DMS114 treated with DMSO at 0.1 percent for 48 hours (cell line): Measurements from ENCODE around the gene CSF3.

Experiments used
- DNase-seq: peaks from one replicate; lab custom pipeline; 2025; ENCODE audit not compliant: unreplicated experiment; lab: John Stamatoyannopoulos, UW

Gene CSF3

DNA sequence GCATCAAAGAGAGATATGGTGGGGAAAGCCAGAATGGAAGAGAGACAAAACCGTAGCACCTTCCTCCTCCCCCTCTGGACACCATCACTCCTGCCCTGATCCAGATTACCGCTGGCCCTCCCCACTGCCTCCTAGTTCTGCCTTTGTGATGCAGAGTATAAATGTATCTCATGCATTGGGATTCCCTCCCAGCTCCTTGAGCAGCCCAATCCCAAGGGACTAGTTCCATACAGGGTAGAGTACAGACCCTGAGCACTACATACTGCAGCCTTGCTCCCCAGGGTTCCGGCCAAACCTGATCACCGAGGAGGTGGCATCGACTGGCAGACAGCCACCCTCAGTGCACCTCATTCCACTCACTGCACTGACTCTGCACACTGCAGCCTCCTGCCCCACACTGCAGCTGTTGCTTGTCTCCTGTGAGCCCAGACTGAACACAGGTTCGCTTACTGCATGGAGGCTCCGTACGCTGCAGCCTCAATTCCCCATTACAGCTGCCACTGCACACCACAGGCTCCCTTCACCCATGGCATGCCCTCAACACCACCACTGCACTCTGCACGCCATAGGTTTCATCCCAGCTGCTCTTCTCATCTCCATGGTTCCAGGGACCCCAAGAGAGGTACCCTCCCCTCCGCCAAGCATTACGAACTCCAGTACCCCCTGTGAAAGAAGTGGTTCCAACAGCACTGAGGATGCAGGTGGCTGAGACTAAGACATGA is 45.8 kb downstream of the CSF3 start:
- DNase-seq = no peak

DNA sequence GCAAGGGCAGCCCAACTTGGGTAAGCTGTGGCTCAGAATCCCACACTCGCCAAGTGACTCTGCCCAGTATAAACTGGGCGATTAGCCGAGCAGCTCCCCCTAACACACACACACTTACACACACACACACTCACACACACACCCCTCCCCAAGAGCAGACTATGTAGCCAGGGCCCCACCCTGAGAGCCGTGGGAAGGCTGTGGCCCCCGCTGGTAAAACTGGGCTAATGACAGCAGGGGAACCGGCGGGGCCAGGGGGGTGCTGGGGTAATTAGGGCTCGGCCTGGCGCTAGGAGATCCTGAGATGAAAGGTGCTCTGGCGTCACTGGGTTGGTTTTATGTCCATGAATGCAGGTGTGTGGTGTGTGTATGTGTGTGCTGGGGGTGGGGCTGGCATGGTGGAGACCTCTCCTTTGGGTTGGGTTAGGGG is 46.4 kb downstream of the CSF3 start:
- no peak for DNase-seq

DNA sequence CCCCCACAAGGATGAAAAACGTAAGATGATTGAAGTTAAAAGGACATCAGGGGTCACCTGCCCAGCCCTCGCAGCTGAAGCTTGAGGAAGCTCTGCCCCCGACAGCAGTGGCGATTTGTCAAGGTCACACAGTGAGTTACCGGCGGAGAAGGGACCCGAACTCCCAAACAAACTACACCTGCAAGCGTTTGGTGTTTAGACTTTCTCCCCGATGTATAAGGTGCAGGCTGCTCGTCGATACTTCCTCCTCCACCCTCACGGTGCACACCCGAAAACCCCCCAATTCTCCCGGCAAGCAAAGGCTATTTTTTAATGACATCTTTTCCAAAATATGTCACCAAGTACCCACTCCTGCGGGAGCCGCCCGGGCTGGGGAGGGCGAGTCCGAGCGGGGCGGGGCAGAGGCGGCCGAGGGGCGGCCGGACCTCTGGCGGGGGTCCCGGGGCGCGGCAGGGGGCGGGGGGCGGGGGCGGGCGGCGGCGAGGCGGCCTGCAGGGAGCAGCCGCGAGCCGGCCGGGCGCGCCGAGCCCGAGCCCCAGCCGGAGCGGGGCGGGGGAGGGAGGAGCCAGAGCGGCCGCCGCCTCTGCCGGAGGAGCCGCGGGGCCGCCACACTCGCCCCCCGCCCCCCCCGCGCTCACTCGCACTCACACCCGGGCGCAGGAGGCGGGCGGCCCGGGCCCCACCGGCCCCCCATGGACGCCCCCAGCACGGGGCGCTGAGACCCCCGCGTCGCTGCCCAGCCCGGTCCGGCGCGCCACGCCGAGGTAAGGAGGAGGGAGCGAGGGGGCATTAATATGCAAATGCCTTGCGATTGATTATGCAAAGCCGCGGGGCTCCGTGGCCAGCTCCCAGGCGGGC is 47.3 kb downstream of the CSF3 start, which contains the start of gene THRA:
Gene THRA (plus strand): TSS at position 637 of the 858 bp plus-strand sequence. CDS start 11,524 bp downstream, outside the sequence.
- no peak for DNase-seq

DNA sequence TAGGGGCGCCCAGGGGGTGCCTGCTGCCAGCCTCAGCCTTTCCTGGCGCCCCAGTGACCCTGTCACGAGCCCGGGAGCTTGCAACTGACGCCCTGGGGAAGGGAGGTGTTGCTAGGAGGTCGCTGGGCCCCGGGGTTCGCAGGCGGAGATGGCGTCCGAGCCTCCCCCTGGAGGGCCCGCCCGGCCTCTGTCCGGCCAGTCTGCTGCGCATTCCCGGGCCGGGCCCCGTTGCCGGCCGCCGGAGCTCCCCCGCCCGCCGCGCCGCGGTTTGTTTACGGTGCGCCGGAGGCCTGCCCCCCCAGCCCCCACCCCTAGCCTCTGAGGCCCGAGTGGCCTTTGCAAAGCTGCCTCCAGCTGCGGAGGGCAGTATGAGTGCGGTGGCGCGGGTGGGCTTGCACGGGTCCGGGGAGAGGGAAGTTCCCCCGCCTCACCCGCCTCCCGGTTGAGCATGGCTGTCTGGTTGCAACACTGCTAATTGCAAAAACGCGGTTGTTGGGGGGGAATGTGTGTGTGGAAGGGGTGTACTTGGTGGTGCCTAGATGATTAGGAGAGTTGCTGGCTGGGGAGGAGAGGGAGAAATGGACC is 48.0 kb downstream of the CSF3 start:
- DNase-seq = no peak

DNA sequence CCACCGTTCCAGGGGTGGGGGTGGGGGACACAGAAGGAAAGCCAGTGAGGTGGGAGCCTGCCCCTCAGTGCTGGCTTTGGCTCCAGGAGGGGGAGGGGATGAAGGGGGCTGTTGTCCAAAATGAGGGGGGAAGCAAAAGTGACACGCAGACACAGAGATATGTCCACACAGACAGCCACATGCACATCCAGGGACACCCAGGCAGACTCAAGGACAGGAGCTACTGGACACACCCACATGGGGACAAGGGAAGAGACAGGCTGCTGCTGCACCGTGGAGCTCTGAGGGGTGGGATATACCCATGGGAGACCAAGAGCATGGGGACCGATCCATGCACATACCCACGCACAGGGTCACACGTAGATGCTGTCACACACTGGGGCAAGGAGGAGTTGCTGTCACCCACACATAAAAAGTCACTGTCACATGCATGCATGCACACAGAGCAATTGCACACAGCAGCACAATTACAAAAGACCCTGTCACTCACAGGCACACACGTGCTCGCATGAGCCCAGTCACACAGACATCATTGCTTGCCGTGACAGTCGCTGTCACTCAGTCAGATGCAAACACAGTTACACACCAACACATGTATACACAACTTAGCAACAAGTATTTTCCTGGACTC is 48.8 kb downstream of the CSF3 start:
- no peak for DNase-seq

DNA sequence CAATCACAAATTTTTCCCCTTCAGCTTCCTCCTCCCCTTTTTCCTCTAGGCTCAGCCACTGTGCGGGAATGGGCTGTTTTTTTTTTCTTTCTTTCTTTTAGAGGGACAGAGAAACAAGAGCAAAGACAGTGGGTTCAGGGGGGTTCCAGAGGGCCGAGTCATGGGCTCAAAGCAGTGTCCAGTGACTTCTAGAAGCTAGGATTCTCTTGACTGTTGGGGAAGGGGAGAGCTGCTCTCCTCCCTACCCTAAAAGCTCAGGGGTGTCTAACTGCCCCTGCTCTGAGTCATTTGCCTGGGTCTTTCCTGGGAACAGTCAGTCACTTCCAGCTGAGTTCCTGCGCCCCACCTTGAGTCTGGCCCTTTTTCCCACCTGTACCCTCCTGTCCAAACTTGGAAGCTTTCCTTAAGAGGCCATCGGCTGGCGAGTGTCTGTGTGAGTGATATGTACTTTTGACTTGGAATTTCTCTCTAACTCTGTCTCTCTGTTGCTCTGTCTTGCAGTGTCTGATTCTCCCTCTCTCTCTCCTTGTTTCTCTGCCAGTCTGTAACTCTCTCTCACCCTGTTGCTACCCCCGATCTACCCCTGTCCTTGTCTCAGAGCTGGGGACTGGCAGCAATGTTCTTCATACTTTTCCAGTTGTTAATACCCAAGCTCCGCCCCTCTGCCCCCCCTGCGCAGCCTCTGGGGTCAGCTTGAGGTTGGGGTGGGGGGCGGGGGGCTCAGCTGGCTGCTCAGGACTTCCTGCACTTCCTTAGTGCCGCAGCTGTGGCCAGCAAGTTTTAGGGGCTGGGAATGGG is 49.9 kb downstream of the CSF3 start:
- DNase-seq = no peak

DNA sequence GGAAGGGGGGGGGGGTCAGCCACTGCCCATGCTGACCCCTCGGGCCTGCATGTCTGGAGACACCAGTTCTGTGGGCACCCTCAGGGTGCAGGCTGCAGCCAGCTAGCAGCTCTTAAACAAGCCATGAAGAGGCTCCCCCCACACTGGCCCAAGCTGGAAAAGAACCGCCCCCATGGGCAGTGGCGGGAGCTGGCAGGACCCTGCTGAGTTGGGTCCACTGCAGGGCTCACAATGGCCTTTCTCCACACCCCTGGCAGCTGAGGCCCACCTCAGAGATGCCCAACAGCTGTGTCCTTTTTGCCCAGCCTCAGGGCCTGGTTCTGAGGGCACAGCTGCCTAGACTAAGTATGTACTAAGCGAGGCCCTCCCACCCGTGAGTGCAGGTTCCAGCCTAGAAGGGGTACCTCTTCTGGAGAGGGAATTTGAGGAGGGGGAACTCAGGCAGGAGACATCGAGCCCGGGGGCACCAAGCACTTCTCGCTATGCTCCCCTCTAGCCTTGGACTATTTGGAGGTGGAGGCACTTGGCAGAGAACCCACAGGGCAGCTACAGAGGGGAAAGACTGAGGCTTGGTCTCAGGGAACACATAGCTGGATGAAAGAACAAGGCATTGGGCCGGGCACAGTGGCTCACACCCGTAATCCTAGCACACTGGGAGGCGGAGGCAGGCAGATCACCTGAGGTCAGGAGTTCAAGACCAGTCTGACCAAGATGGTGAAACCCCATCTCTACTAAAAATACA is 50.7 kb downstream of the CSF3 start:
- no peak for DNase-seq
